Stimulated activated naive CD8-positive, alpha-beta T cell treated with anti-CD3 and anti-CD28 coated beads, Interleukin-15, Interleukin-2, amounts not matched to agents 100 ng/mL and 50 ng/mL, for 24 hours (primary cell): ENCODE results near the gene CEP170.
"Not testable (repeated sequence)": the region's sequence is repeated elsewhere in the genome, so short reads cannot be mapped to it uniquely, and the experiment has no call there.

ENCODE experiments used
- H3K27ac Mint-ChIP-seq: one replicate; pipeline ENCODE4 v1.8.0; 2021; ENCODE audit warnings: mild to moderate bottlenecking, mixed read lengths
- H3K27me3 Mint-ChIP-seq: one replicate; pipeline ENCODE4 v1.8.0; 2021; ENCODE audit warnings: mixed read lengths
- H3K36me3 Mint-ChIP-seq: one replicate; pipeline ENCODE4 v1.8.0; 2021; ENCODE audit warnings: low read depth, mixed read lengths
- H3K4me1 Mint-ChIP-seq: one replicate; pipeline ENCODE4 v1.8.0; 2021; ENCODE audit warnings: low read depth, mixed read lengths
- H3K4me3 Mint-ChIP-seq: one replicate; pipeline ENCODE4 v1.8.0; 2021; ENCODE audit warnings: mild to moderate bottlenecking, mixed read lengths
- H3K9me3 Mint-ChIP-seq: one replicate; pipeline ENCODE4 v1.8.0; 2021; ENCODE audit warnings: mixed read lengths

CEP170 gene

DNA sequence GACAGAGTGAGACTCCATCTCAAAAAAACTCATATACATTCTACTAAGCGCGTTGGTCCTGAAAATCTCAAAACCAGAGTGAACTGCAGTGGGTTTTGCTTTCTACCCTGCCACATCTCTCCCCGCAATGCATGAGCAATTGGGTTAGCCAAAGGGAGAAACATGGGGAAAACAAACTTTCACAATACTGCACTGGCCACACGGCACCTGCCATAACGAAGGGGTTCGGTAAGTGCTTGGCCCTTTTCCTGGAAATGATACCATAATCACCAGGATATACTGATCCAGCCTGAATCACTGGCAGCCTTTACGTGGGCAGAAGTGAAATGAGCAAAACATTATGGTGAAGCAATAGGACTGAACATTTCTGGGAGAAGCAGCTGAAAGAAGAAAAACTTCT lies 138.9 kb downstream of the CEP170 start:
- H3K4me3 Mint-ChIP-seq, H3K27me3 Mint-ChIP-seq, H3K27ac Mint-ChIP-seq, H3K36me3 Mint-ChIP-seq, H3K4me1 Mint-ChIP-seq, H3K9me3 Mint-ChIP-seq: not testable (repeated sequence)

DNA sequence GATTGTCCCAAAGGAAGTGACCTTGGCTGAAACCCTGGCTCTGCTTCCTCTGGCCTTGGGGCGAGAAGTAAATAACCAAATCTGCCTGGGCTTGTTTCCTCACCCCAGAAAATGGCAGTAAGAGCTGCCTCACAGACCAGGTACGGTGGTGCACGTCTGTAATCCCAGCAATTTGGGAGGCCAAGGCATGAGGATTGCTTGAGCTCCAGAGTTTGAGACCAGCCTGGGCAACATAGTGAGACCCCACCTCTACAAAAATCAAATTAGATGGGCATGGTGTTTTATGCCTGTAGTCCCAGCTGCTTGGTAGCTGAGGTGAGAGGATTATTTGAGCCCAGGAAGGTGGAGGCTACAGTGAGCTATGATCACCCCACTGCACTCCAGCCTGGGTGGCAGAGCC lies 140.3 kb downstream of the CEP170 start:
- H3K27me3 Mint-ChIP-seq, H3K36me3 Mint-ChIP-seq, H3K4me1 Mint-ChIP-seq, H3K9me3 Mint-ChIP-seq, H3K27ac Mint-ChIP-seq, H3K4me3 Mint-ChIP-seq: not testable (repeated sequence)

DNA sequence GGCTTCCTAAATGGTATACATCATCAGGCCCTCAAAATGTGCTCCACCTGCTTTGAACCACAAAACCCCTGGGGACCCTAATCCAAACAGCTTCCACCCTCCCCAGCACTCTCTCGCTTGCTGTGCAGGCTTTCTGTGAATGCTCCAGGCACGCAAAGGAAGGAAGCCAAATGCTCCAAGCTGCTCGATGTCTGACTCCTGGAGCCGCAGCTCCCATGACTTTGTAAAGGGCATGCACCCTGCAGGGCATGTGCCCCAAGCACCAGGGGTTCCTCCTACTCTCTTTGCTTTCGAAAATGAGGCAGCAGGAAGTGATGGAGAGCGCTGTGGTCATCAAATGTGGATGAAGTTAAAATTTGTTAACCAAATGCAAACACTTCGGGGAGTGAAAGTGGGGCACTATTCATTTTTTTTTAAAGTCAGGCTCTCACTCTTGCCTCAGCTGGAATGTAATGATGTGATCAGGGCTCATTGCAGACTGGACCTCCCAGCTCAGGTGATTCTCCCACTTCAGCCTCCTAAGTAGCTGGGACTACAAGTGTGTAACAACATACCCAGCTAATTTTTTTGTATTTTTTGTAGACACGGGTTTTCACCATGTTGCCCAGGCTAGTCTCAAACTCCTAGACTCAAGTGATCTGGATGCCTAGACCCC lies 140.9 kb downstream of the CEP170 start:
- not testable (repeated sequence) for H3K27me3 Mint-ChIP-seq, H3K36me3 Mint-ChIP-seq, H3K9me3 Mint-ChIP-seq, H3K4me3 Mint-ChIP-seq, H3K27ac Mint-ChIP-seq, H3K4me1 Mint-ChIP-seq

DNA sequence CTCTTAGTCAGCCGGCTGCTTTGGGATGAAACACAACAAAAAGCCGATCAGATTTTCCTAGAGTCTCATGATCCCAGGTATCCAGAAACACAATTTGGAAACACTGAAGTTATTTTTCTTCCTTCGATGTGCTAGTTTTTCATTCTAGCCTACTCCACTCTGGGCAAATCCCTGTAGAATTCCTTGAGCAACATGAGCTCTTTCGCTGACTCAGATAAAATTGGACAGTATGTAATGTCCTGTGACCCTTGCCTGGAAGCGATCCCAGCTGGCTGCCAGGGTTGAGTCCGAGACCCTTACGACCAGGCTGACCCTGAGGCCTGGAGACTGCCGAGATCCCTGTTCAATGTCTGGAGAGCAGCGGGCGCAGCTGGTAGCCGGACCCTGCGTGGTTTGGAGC lies 147.9 kb downstream of the CEP170 start:
- not testable (repeated sequence) for H3K27me3 Mint-ChIP-seq, H3K4me1 Mint-ChIP-seq, H3K36me3 Mint-ChIP-seq, H3K9me3 Mint-ChIP-seq, H3K4me3 Mint-ChIP-seq, H3K27ac Mint-ChIP-seq

DNA sequence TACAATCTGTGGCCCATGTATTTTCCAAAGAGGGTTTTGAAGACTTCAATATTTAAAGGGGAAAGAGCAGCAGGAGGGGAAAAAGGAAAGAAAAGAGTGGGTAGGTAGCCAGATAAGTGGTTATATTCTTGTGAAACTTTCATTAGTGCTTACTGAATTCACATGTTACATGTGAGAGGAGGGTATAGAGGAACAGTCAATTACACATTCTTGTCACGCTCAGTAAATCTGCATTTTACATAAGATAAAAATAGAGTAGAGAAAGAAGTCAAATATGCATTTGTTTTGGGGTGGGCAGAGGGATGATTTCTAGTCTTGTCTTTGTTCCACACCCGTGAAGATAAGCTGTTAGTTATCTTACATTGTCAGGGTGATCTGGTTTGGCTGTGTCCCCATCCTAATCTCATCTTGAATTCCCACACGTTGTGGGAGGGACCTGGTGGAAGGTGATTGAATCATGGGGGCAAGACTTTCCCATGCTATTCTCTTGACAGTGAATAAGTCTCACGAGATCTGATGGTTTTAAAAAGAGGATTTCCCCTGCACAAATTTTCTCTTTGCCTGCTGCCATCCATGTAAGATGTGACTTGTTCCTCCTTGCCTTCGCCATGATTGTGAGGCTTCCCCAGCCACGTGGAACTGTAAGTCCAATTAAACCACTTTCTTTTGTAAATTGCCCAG lies 149.3 kb downstream of the CEP170 start:
- not testable (repeated sequence) for H3K36me3 Mint-ChIP-seq, H3K27ac Mint-ChIP-seq, H3K4me1 Mint-ChIP-seq, H3K9me3 Mint-ChIP-seq, H3K27me3 Mint-ChIP-seq, H3K4me3 Mint-ChIP-seq

DNA sequence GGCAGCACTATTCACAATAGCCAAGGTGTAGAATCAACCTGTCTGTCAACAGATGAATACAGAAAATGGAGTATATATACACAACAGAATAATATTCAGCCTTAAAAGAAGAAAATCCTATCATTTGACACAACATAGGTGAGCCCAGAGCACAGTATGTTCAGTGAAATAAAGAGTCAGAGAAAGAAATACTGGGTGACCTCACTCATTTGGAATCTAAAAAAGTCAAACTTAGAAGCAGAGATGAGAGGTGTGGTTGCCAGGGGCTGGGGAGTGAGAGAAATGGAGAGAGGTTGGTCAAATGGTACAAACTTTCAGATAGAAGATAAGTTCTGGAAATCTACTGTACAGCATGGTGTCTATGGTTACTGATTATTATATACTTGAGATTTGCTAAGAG lies 150.0 kb downstream of the CEP170 start:
- H3K4me3 Mint-ChIP-seq, H3K27me3 Mint-ChIP-seq, H3K27ac Mint-ChIP-seq, H3K36me3 Mint-ChIP-seq, H3K4me1 Mint-ChIP-seq, H3K9me3 Mint-ChIP-seq: not testable (repeated sequence)

DNA sequence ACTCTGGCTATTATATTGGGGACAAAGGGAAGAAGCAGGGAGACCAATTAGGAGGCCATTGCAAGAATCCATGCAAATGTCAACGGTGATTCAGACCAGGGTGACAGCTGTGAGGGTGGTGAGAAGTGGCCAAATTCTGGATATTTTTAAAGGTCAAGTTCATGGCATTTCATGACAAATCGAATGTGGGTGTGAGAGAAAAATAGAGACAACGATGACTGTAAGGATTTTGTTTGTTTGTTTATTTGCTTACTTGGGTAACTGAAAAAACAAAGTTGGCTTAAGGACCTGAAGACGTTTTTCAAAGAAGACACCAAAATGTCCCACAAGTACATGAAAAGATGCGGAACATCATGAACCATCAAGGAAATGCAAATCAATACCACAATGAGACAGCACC lies 150.6 kb downstream of the CEP170 start:
- not testable (repeated sequence) for H3K4me1 Mint-ChIP-seq, H3K36me3 Mint-ChIP-seq, H3K4me3 Mint-ChIP-seq, H3K9me3 Mint-ChIP-seq, H3K27ac Mint-ChIP-seq, H3K27me3 Mint-ChIP-seq

DNA sequence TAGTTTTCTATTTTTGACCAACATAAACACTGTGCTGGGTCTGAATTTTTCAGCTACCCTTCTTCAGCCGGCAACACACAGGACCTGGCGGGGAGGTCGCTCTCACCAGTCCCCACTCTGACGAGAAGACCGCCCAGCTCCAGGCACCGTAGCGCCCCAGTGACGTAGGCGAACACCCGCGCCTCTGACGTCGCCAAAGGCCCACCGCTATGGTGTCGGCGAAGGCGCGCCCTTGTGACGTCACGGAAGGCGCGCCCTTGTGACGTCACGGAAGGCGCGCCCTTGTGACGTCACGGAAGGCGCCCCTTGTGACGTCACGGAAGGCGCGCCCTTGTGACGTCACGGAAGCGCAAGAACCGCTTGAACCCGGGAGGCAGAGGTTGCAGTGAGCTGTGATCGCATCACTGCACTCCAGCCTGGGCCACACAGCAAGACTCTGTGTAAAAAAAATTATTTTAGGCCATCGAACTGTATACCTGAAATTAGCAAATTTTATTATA lies 153.5 kb downstream of the CEP170 start:
- peak overlapping the region; percentile 80 for H3K4me3 Mint-ChIP-seq
- H3K36me3 Mint-ChIP-seq, H3K4me1 Mint-ChIP-seq, H3K9me3 Mint-ChIP-seq, H3K27me3 Mint-ChIP-seq: not testable (repeated sequence)
- H3K27ac Mint-ChIP-seq, result peak overlapping the region; percentile 76

DNA sequence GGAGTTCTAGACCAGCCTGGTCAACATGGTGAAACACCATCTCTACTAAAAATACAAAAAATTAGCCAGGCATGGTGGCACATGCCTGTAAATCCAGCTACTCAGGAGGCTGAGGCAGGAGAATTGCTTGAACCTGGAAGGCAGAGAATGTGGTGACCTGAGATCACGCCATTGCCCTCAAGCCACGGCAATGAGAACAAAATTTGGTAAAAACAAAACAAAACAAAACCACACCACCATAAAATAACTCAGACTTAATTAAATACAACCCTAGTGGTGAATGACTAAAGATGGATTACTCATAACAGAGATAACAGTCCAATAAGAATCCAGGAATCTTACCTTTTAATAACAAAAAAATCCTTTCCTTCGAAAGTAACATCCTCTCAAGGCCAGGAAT lies 167.7 kb downstream of the CEP170 start:
- not testable (repeated sequence) for H3K36me3 Mint-ChIP-seq, H3K4me1 Mint-ChIP-seq, H3K27ac Mint-ChIP-seq, H3K9me3 Mint-ChIP-seq, H3K4me3 Mint-ChIP-seq, H3K27me3 Mint-ChIP-seq
